Thyroid gland (tissue), 4 donors: ENCODE measurements around the gene CDH4.

ENCODE experiments used
- CTCF ChIP-seq, 6 experiments: fragments of 200-600 bp in 3 of 6; fragments of 450-650 bp in 3 of 6; sonication (generic) in 3 of 6; IDR thresholded peaks; one replicate each; pipeline ENCODE4 v1.5.1; 2016 to 2019; ENCODE audit warnings: antibody characterized with exemption in 6 of 6, mild to moderate bottlenecking in 2 of 6, inconsistent platforms in 1 of 6, moderate library complexity in 1 of 6
- POLR2A ChIP-seq, 2 donors: fragments of 450-650 bp; IDR thresholded peaks; one replicate each; pipeline ENCODE4 v1.6.1; 2017; ENCODE audit warnings: antibody characterized with exemption in 2 of 2, mild to moderate bottlenecking in 2 of 2, moderate library complexity in 1 of 2

- TF ChIP-seq CTCF (IDR thresholded peaks at IDR 0.05) (peak in 4 of 6 experiments; percentile 11 to 60 (median 44)), POLR2A (IDR thresholded peaks at IDR 0.05) (no peak)
Measured at GRCh38 chr20:61886721-61887595, 634.9 kb downstream of the CDH4 start.
